Measurements from ENCODE around the gene SPIN4.

GRCh38 chrX:63361494-63361893, 10.4 kb upstream of the SPIN4 start:
- TF ChIP-seq CTCF (conservative IDR thresholded peaks at IDR 0.05; ENCODE audit: low read length) (no peak), EZH2phosphoT487 (IDR thresholded peaks at IDR 0.05; ENCODE audit: borderline replicate concordance) (no peak)
